H1 (cell line): ENCODE measurements around the gene YEATS2.

Experiments used
- ATF3 ChIP-seq: IDR thresholded peaks from 2 replicates; pipeline ENCODE4 v1.6.1; 2011; ENCODE audit warnings: low read depth, mild to moderate bottlenecking, low read length; ENCODE audit not compliant: insufficient read depth
- BCL11A ChIP-seq, 2 experiments: IDR thresholded peaks; one replicate each; pipeline ENCODE4 v1.6.1; 2011; ENCODE audit warnings: low read depth in 2 of 2, low read length in 2 of 2, mild to moderate bottlenecking in 2 of 2
- CBX5 ChIP-seq: fragments of 300-800, 300-1000 bp; sonication (generic); IDR thresholded peaks from 2 replicates; pipeline ENCODE4 v1.7.1; 2016; ENCODE audit warnings: antibody characterized with exemption, low read length, low read depth
- CEBPB ChIP-seq: IDR thresholded peaks from 2 replicates; pipeline ENCODE4 v1.6.1; 2012; ENCODE audit warnings: low read depth, low read length
- CREB1 ChIP-seq: IDR thresholded peaks from 2 replicates; pipeline ENCODE4 v1.6.1; 2012; ENCODE audit warnings: inconsistent platforms
- JUND ChIP-seq: IDR thresholded peaks from 2 replicates; pipeline ENCODE4 v1.6.1; 2011; ENCODE audit warnings: mild to moderate bottlenecking, improper control_type of control experiment, low read length
- POLR2A ChIP-seq, 2 experiments: IDR thresholded peaks; 1 replicate in 1 of 2; 2 replicates in 1 of 2; pipeline ENCODE4 v1.6.1; 2011; ENCODE audit warnings: low read depth in 2 of 2, low read length in 2 of 2, mild to moderate bottlenecking in 2 of 2; ENCODE audit errors: control extremely low read depth in 1 of 2
- POLR2AphosphoS5 ChIP-seq: IDR thresholded peaks from 2 replicates; pipeline ENCODE4 v1.6.1; 2011; ENCODE audit warnings: low read depth, low read length
- SIN3A ChIP-seq, 2 experiments: IDR thresholded peaks in 1 of 2; conservative IDR thresholded peaks in 1 of 2; 2 replicates each; pipeline ENCODE4 v1.6.1; 2011 to 2012; ENCODE audit warnings: low read length in 2 of 2, improper control_type of control experiment in 1 of 2, low read depth in 1 of 2, mild to moderate bottlenecking in 1 of 2
- TAF1 ChIP-seq: IDR thresholded peaks from 2 replicates; pipeline ENCODE4 v1.6.1; 2011; ENCODE audit warnings: mild to moderate bottlenecking, low read depth, low read length
- TEAD4 ChIP-seq: IDR thresholded peaks from 2 replicates; pipeline ENCODE4 v1.6.1; 2012; ENCODE audit warnings: low read depth, low read length, inconsistent platforms, mixed read lengths
- YY1 ChIP-seq: IDR thresholded peaks from 2 replicates; pipeline ENCODE4 v1.6.1; 2011; ENCODE audit warnings: low read depth, mild to moderate bottlenecking, low read length
- ZNF274 ChIP-seq: IDR thresholded peaks from 2 replicates; pipeline ENCODE4 v1.7.0; 2012; ENCODE audit warnings: low read length, borderline replicate concordance; ENCODE audit errors: extremely low read depth
- TF ChIP-seq, protein P1 (sequence below), 3 experiments: IDR thresholded peaks; 1 replicate in 2 of 3; 2 replicates in 1 of 3; pipeline versions ENCODE4 v1.5.1 to v1.6.1; 2011; ENCODE audit warnings: low read length in 3 of 3, mild to moderate bottlenecking in 3 of 3, inconsistent platforms in 2 of 3, low read depth in 1 of 3, moderate library complexity in 1 of 3; ENCODE audit not compliant: insufficient read depth in 1 of 3; ENCODE audit errors: control extremely low read depth in 1 of 3

DNA sequence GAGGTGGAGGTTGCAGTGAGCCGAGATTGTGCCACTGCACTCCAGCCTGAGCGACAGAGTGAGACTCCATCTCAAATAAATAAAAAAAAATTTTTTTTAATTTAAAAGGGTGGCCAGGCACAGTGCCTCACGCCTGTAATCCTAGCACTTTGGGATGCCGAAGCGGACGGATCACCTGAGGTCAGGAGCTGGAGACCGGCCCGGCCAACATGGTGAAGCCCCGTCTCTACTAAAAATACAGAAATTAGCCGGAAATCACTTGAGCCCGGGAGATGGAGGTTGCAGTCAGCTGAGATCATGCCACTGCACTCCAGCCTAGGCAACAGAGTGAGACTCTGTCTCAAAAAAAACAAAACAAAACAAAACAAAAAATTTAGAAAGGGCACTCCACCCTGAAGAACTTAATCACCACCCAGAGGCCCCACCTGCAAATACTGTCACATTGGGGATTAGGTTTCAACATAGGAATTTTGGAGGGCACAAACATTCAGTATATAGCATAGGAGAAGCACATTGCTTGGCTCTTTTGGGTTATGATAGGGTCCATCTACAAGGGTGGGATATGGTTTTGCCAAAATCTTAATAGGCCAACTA is 7.1 kb upstream of the YEATS2 start:
- TF ChIP-seq POLR2AphosphoS5 (no peak), POLR2A (IDR thresholded peaks at IDR 0.05; ENCODE audit: control extremely low read depth in 1 of 2, low read depth in 2 of 2, low read length in 2 of 2) (no peak), SIN3A (conservative IDR thresholded peaks at IDR 0.05 in 1 of 2, IDR thresholded peaks at IDR 0.05 in 1 of 2; ENCODE audit: low read depth in 1 of 2, low read length in 2 of 2) (no peak), BCL11A (IDR thresholded peaks at IDR 0.05; ENCODE audit: low read depth in 2 of 2, low read length in 2 of 2) (no peak), CEBPB (no peak), TEAD4 (no peak), YY1 (no peak), JUND (no peak), ATF3 (no peak), ZNF274 (no peak), TAF1 (no peak), CBX5 (no peak), CREB1 (no peak)
- TF ChIP-seq, protein P1, sequence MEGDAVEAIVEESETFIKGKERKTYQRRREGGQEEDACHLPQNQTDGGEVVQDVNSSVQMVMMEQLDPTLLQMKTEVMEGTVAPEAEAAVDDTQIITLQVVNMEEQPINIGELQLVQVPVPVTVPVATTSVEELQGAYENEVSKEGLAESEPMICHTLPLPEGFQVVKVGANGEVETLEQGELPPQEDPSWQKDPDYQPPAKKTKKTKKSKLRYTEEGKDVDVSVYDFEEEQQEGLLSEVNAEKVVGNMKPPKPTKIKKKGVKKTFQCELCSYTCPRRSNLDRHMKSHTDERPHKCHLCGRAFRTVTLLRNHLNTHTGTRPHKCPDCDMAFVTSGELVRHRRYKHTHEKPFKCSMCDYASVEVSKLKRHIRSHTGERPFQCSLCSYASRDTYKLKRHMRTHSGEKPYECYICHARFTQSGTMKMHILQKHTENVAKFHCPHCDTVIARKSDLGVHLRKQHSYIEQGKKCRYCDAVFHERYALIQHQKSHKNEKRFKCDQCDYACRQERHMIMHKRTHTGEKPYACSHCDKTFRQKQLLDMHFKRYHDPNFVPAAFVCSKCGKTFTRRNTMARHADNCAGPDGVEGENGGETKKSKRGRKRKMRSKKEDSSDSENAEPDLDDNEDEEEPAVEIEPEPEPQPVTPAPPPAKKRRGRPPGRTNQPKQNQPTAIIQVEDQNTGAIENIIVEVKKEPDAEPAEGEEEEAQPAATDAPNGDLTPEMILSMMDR (IDR thresholded peaks at IDR 0.05; ENCODE audit: control extremely low read depth in 1 of 3, insufficient read depth in 1 of 3, low read depth in 1 of 3, low read length in 3 of 3), result no peak
